Breast epithelium (tissue), 3 donors: ENCODE data around the gene NDOR1.

Experiments used
- CTCF ChIP-seq, 3 donors: fragments of 450-650 bp; IDR thresholded peaks; one replicate each; pipeline ENCODE4 v1.5.1; 2016 to 2017; ENCODE audit warnings: antibody characterized with exemption in 3 of 3, mild to moderate bottlenecking in 3 of 3, moderate library complexity in 3 of 3
- POLR2A ChIP-seq: fragments of 450-650 bp; IDR thresholded peaks from one replicate; pipeline ENCODE4 v1.6.1; 2016; ENCODE audit warnings: antibody characterized with exemption, mild to moderate bottlenecking, moderate library complexity
- POLR2AphosphoS5 ChIP-seq, 3 donors: sonication (generic); formaldehyde crosslinking; IDR thresholded peaks; one replicate each; pipeline ENCODE4 v1.6.1; 2017; ENCODE audit warnings: antibody characterized with exemption in 3 of 3

GRCh38 chr9:137165250-137165836, 40.2 kb upstream of the NDOR1 start:
- TF ChIP-seq CTCF (IDR thresholded peaks at IDR 0.05) (no peak), POLR2A (no peak), POLR2AphosphoS5 (IDR thresholded peaks at IDR 0.05) (no peak)
